ENCODE results near the gene PDIA5. TPM values are rescaled to one million over a fixed set of nuclear protein-coding genes. Genes with fewer than 3 reads are reported as not detected.
"Not testable (repeated sequence)": the region's sequence is repeated elsewhere in the genome, so short reads cannot be mapped to it uniquely, and the experiment has no call there.

The PDIA5 gene
- polyA plus RNA-seq, 1 donor = 32.4 TPM

DNA sequence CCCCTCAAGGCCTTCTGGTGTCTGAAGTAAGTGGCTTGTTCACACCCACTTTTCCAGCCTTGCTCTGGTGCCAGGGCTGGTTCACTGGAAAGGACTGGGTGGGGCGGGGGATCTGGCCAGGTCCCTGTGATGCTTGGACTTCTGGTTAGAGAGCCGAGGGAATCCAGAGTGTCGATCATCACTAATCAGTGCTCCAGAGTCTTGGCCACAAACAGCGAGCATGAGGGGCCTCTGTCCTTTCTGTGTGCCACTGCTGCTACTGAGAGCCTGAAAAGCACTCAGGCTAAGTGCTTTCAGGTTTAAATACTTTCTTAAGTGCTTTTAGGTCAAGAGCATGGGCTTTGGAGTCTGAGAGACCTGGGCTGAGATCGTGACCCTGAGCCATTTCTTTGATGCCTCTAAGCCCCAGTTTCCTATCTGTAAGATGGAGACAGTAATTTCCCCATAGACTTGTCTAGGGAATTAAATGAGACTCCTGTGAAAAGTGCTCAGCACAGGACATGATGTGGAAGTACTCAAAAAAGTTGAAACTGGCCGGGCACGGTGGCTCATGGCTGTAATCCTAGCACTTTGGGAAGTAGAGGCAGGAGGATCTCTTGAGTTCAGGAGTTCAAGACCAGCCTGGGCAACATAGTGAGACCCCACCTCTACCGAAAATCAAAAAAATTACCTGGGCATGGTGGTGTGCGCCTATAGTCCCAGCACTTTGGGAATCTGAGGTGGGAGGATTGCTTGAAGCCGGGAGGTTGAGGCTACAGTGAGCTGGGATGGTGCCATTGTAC is 81.1 kb downstream of the PDIA5 start:
- no peak for DNase-seq

DNA sequence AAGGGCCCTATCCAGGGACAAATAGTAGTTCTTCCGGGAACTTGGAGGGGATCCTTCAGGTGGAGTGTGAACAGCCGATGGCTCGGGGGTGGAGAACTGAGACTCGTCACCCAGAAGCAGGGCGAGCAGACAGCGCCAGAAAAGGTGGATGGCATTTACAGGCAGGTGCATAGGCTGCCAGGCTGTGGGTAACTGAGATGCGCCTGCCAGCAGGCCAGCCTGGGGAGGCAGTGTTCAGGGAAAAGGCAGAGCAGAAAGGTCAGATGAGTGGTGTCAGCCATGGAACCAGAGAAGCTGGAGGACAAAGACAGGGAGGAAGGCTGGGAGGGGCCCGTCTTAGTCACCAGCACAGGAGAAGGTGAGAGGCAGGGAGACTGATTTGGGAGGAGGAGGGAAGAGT is 81.9 kb downstream of the PDIA5 start:
- DNase-seq = no peak

DNA sequence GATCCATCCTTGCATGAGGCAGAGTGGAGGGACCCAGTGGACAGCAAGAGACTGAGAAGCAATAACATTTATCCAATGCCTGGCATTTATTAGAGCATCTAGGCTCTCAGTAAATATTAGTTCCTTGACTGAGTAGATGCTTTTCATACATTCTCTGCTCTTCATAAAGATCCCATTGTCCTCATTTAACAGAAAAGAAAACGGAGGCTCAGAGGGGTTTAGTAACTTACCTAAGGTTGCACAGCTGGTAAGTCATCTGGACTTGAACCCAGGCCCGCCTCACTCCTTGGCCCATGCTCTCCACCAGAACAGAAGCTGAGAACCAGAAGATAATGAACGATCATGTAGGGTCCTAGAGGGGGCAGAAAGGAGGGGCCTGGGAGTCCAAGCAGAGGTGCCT is 82.7 kb downstream of the PDIA5 start:
- DNase-seq = no peak

DNA sequence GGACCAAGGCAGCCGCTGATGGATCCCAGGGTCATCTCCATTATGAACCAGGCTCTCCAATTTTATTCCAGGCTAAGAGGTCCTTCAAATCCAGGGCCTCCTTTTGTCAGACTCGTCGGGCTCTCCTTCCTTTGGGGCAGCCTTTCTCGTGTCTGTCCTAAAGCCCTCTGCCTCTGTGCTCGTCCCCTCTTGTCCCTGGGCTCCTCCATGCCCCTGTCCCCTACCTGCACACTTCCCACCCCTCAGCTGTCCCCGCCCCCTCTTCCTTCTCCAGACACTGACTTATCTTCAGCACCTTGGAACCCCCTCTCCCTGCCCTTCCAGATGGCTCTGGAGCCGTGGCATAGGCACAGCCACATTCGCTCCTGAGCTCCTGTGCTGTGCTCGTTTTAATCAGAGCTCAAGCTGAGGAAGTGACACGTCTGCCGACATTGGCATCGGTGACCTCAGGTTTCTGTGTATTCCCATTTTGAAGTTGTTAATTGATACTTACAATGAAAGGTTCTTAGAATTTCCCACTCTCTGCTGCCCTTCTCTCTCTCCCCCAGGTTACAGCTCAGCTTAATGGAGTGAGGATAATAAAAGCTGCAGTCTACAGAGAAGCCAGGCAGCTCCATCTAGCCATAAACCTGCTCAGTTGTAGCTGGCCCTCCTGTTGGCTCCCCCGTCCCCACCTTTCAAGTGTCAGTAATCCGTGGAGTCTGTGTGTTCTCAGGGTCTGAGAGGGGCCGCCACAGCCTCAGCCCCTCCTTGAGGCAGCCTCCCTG is 83.8 kb downstream of the PDIA5 start:
- DNase-seq = no peak

DNA sequence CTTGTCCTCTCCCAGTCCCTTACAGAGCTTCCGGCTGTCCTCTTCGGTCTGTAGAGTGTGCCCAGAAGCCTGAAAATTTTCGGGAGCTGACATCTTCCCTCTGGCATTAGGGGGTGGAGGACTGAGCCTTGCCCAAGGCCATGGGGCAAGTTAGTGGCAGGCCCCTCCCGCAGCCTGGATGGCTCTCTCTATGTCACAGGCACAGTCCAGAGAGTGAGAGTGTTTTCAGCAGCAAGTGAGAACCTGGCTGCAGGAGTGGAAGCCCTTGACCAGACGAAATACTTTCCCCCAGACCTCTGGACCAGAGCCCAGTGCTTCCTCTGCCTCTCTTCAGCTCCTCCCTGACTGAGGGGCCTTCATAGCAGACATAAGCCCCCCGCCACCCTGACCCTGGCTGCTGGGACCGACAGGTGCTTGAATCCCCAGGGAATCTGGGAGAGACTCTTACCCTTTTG is 84.5 kb downstream of the PDIA5 start:
- DNase-seq = no peak

DNA sequence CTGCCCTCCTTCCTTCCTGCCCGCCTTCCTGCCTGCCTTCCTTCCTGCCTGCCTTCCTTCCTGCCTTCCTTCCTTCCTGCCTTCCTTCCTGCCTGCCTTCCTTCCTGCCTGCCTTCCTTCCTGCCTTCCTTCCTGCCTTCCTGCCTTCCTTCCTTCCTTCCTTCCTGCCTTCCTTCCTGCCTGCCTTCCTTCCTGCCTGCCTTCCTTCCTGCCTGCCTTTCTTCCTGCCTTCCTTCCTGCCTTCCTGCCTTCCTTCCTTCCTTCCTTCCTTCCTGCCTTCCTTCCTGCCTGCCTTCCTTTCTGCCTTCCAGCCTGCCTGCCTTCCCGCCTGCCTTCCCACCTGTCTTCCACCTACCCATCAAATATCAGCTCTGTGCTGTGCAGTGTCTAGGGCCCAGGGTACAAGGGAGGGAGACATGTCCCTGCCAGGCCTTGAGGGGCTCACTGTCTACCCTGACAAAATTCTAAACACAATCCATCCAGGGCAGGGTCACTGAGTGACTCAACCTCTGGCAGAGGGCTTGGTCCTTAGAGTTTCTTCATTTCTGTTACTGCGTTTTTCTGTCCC is 85.1 kb downstream of the PDIA5 start:
- DNase-seq = not testable (repeated sequence)

DNA sequence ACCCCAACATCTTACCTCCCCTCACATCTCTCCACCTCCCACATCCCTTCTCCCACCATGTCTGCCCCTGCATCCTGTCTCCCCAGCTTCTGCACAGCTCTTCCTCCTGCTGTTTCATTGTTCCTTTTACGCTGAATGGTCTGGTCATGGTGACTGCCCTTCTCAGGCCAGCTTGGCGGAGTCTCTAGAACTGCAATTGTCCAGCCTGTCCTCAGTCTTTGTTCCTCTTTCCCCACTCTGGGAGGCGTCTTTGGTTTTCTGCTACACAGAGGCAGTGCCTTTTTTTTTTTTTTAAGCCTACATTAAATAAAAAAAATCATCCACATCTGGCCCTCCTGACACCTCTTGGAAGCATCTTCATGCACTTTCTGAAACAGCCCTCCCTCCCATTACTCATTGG is 85.9 kb downstream of the PDIA5 start:
- no peak for DNase-seq

DNA sequence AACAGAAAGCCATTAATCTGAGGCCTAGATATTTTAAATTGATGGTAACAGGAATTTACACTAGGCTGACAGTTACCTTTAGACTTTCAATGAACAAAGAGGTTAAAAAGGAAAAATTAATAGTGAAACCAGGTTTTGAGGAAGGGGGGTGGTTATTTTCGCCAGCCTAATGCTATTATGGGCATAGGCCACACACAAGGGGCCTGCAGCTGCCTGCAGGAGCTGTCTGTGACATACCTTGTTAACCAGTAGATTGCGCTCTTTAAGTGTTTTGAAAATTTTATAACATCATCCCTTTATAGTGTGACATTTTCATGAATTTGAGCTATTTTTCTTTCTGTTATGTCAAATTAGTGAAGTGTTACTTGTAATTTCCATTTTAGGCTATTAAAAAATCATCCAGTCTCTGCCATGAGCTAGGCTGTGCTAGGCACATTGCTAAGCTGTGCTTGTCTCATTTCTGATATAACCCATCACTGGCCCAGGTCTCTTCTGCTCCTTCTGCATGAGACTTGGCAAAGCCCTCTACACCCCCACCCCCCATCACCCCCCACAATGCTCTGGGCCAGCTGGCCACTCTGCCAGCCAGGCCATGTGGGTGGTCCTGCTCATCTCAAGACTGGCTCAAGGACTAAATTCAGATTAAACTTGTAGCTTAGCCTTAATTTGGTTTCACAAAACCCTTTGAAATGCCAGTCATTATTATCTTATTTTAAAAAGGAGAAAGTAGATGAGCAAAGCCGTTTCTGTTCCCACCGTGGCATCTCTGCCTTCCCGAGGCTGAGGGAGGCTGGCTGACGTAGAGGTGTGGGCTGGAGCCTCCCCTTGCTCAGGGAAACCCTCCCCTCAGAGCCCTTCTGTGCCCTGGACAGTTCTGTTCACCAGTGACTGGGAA is 86.5 kb downstream of the PDIA5 start:
- no peak for DNase-seq

DNA sequence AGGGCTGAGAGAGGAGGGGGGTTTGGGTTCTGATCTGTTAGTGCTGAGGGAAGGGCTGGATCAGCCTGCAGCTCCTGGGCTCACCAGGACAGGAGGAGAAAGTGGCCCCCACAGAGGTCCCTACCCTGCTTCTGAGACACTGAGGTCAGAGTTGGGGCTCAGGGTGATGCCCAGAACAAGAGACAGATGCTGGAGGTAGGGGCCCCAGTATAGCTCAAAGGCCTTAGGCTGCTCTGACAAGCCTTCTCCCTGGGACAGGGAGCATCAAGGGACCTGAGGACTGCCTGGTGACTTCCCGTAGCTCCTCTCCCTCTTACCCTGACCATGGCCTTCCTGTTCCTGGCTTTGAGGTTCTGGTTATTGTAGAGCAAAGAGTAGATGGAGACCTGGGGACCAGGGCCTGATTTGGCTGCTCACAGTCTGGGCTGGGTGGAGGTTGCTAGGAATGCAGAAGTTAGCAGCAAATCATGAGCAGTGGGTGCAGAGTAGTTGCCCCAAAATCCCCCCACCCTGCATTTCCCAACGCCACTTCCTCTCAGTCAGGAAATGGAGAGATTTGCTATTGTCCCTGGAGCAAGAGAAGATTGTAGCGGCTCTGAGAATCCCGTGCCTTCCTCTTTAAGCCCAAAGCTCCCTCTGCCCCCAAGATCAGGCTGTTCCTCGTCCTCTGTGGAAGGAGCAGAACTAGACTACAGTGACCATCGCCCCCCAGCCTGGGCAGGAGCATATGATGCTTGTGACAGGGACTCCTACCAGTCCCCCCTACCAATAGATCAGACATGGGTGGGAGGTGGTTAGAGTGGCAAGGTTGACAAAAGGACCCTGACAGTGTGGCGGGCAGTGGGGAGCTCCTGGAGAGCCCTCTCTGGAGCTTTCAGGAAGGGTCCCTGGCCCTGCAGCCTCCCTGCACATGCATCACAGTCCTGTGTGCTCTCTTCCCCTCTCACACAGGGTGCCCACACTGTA is 87.5 kb downstream of the PDIA5 start:
- no peak for DNase-seq

DNA sequence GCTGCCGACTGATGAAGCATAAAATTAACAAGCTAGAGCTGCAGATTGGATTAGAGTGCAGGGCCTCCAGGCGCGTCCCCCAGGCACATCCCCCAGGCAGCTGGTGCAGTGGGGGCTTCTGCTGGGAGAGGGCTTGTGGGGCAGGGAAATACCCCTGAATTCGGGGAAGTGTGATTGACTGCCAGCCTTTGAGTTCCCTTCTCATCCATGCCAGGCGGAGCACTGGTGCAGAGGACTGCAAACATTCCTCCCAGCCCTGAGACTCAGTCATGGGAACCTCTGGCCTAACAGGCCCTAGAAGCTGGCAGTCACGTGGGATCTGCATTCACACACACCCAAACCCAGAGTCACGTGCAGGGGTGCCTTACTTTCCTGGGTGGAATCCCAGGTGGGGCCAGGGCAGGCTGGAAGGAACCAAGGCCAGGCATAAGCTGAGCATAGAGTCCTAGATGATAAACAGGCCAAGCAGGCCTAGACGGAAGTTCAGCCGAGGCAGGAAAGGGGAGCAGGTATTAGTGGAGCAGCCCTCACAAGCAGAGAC is 88.7 kb downstream of the PDIA5 start:
- no peak for DNase-seq

DNA sequence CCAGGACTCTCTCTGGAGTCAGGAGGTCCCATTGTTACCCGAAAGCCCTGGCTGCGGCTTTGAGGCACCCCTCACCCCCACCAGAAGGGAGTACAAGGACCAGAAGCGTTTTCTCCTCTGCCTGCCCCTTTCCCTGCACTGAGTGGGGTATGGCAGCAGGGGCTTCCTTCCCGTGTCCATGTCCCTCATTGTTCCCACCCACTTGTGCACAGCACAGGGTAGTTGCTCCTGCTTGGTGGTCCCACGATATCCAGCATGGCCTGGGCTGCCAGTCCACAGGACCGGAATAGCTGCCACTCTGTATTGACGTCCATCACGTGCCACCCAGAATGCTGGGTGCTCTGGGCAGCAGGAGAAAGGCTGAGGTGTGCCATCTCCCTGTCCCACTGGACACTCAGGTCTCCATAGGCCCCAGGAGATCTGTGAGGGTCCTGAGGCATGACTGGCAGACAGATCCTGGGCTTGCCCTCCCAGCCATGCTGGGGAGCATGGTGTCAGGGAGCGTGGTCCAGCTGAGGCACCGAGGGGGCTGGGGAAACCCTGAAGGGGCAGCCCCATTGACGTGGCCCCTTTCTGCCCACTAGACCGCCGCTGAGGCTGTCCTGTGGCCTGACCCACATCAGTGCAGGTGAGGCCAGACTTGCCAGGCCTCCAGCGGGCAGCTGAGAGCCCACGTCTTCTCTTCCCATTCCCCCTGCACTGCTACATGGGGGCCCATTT is 89.6 kb downstream of the PDIA5 start:
- DNase-seq = no peak

DNA sequence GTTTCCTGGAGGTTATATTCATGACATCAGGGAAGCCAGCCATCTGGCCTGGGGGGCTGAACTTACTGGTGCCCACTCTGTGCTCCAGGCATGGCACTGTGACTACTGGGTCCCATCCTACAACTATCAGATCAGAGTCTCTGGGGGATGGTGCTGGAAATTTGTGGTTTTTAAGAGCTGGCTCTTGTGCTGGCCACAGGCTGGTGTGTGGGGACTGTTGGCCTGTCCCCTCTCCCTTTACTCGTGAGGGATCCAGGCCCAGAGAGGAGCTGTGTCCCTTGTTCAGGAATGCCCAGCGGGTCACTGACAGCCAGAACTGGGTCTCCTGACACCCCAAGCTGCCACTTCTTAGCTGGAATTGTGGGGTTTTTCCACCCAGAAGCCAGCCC is 90.4 kb downstream of the PDIA5 start:
- DNase-seq = no peak

DNA sequence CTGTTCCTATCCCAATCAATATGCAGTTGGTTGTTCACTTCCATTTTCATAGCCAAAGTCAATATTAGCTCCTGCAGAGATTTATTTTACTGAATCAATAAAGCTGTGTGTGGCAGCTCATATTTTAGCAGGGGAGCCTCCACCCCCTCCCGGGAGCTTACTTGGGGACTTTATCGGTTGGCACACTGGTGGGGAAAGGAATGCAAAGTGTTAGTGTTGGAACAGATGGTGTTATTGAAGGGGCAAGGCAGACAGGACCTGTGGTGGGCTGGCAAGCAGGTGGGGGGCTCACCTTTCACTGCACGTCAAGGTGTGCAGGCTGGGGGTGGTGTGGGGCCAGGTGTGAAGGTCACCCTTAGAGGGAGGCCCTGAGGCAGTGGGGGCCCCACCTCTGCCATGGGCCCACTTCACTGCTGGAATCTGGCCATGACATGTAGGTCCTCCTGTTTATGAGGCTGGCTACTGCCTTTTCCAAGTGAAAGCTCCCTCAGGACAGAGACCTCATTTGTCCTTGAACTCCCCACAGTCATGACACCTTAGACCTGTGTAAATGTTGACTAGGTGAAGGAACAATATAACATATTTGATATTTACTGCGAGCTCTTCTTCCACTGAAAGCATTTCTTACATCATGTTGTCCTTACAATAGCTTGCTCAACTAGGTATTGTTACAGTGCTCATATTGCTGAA is 90.9 kb downstream of the PDIA5 start:
- no peak for DNase-seq

DNA sequence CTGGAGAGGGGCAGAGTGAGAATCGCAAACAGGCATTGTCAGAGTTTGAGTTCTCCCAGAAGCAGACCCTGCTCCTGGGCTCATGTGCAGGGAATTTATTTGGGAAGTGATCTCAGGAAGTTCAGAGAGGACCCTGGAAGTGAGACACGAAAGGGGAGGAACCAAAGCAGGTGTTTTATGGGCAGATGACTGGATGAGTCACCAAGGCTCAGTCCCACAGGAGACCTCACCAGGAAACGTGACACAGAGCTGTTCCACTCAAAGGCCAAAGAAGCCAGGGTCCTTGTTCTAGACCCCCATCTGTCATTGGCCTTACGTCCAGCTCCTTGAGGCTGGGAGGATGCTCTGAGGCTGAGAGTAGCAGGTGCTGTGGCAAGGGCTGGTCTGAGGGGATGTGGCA is 91.5 kb downstream of the PDIA5 start:
- no peak for DNase-seq

DNA sequence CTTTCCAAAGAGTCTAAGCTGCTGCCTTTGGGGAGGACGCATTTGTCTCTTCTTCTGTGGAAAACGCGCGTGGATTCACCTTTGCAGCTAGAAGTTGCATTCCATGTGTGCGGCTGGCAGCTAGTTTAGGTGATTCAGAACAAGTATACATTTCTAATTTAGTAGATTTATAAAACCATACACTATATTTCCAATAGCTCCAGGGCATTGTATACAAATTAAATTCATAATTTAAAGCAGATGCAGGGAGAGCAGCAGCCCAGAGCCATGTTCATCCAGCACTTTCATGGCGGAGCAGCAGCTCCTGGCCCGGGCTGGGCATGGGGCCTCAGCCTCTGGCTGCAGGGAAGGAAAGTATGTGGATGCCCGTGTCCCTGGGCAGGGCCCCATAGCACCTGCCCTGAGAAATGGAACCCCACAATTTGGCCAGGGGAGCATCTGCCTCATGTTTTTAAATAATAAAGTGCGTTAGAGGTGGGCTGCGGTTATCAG is 92.1 kb downstream of the PDIA5 start:
- DNase-seq = no peak

DNA sequence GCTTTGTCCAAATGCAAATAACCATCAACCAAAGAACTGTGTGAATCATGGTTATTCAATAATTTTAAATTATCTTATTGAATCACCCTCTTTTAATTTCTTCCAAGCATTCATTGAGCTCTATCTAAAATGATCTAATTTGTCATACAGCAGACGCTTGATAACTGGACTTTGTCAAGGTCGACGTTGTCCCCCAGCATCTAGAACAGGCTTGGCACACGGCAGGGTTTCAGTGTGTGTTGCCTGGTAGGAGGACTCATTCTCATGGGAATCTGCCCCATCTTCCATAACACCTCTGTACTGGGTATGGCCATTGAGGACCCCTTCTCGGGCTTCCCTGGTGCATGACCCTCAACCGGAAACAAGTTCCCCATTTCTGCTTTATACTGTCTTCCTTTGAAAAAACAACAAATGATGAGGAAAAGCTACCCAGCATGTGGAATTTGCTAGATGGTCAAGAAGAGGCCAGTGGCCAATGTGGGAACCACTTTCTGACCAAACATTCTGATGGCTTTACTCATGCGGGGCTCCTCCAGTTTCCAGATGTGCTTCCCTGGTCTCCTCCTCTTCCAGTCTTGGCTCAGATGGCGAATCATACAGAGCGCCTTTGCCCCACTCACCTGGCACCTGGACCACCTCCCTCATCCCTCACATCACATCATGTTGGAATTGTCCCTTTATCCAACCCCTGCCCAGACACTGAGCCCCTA is 93.3 kb downstream of the PDIA5 start:
- no peak for DNase-seq

DNA sequence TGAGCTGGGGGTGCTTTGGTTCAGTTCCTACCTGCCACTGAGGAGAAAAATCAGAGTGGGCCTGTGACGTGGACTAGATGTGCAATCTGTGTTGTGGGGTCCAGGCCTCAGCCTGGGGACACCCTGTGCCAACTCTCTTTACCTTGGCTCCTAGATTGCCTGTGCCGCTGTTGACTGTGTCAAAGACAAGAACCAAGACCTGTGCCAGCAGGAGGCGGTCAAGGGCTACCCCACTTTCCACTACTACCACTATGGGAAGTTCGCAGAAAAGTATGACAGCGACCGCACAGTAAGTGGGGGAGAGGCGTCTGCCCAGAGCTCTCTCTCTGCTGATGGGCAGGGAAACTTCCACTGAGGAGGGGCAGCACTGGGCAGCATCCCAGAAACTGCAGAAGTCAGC is 94.3 kb downstream of the PDIA5 start:
- no peak for DNase-seq

DNA sequence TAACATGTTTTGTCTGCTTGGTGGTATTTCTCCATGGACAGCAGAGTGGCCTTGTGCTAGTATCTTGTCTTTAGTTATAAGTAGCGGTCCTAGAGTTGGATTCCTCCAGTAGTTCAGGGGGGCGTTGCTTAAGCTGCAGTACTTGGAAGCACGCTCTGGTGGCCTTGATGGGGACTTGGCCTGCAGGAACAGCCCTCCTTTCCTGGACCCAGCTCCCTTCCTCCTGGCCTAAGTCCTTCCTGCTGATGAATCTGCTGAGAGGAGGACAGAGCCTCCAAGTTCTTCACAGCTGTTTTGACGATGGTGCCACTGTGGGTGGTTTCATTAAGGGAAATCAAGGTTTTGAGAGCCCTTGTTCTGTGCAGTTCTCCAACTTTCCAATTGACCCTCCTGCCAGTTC is 96.3 kb downstream of the PDIA5 start:
- no peak for DNase-seq

DNA sequence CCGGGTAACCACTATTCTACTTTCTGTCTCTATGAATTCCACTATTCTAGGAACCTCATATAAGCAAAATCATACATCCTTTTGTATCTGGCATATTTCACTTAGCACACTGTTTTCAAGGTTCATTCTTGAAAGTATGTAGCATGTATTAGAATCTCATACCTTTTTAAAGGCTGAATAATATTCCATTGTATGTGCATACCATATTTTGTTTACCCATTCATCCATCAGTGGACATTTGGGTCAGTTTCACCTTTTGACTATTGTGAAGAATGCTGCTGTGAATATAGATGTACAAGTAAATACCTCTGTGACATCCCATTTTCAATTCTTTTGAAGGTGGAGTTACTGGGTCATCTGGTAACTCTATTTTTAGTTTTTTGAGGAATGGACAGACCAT is 98.3 kb downstream of the PDIA5 start:
- DNase-seq = no peak

Measured in left kidney (tissue), 2 donors.